DND-41 (cell line): Measurements from ENCODE around the gene TOX2.

ENCODE experiments used
- EZH2 ChIP-seq: IDR thresholded peaks from 3 replicates; pipeline ENCODE4 v1.6.1; 2012; ENCODE audit warnings: borderline replicate concordance, low read depth, mild to moderate bottlenecking, moderate library complexity, low read length, inconsistent platforms; ENCODE audit not compliant: severe bottlenecking
- TF ChIP-seq, protein P1 (sequence below): IDR thresholded peaks from 2 replicates; pipeline ENCODE4 v1.5.1; 2012; ENCODE audit warnings: borderline replicate concordance, low read length, moderate library complexity, mild to moderate bottlenecking; ENCODE audit not compliant: poor library complexity, severe bottlenecking; ENCODE audit errors: extremely low read depth

DNA sequence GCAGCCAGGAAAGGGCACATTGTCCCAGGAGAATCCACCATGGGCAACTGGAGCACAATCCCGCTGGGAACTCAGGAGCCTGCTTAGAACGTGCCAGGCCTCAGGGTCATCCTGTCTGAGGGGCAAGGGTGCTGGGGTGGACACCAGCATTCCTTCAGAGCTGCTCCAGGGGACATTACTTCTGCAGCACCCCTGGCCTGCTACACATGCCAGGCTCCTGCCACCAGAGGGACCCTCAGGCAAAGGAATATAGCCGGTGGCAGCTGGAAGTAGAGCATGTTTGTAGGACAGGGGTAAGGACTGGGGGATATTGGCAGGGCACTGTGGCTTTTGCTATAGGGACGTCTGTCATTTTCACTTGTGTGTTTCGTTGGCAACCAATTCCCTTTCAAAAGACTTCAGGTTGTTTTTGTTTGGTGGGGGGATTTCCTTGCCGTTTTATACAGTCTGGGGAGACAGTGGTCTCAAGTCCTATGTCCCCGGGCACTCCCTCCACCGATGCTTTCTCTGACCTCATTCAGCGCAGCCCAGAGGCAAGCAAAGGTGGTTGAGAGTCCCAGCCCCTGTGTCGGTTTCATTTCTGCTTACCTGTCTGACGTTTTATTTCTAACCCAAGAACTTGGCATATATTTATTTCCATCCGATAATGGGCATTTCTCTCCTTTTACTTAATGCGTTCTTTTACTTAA, 141.5 kb downstream of the TOX2 start:
- no peak for TF ChIP-seq EZH2
- TF ChIP-seq, protein P1, sequence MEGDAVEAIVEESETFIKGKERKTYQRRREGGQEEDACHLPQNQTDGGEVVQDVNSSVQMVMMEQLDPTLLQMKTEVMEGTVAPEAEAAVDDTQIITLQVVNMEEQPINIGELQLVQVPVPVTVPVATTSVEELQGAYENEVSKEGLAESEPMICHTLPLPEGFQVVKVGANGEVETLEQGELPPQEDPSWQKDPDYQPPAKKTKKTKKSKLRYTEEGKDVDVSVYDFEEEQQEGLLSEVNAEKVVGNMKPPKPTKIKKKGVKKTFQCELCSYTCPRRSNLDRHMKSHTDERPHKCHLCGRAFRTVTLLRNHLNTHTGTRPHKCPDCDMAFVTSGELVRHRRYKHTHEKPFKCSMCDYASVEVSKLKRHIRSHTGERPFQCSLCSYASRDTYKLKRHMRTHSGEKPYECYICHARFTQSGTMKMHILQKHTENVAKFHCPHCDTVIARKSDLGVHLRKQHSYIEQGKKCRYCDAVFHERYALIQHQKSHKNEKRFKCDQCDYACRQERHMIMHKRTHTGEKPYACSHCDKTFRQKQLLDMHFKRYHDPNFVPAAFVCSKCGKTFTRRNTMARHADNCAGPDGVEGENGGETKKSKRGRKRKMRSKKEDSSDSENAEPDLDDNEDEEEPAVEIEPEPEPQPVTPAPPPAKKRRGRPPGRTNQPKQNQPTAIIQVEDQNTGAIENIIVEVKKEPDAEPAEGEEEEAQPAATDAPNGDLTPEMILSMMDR, result peak; percentile 85
